ENCODE measurements around the gene SMIM8. TPM values are rescaled to one million over a fixed set of nuclear protein-coding genes. Genes with fewer than 3 reads are reported as not detected.

SMIM8 gene
- total RNA-seq, 1 donor from 2014 or later: 17.3 TPM

- DNase-seq (ENCODE audit: low spot score): peak; percentile 40
These were observed 68.9 kb downstream of the SMIM8 start for GRCh38 chr6:87391334-87391733.

Other genes with a start within 250 kb of the SMIM8 start
- 8.2 TPM for gene CGA, start 227.5 kb upstream of the SMIM8 start, total RNA-seq (ENCODE audit: insufficient read depth, low replicate concordance)
- 62.8 TPM for gene ZNF292, start 167.0 kb upstream of the SMIM8 start, total RNA-seq (ENCODE audit: insufficient read depth, low replicate concordance)
- 4.8 TPM for gene GJB7, start 6.7 kb downstream of the SMIM8 start, total RNA-seq (ENCODE audit: insufficient read depth, low replicate concordance)
- gene C6orf163, start 22.2 kb downstream of the SMIM8 start, total RNA-seq (ENCODE audit: insufficient read depth, low replicate concordance): 4.3 TPM
- 5.1 TPM for gene CFAP206, start 85.4 kb downstream of the SMIM8 start, total RNA-seq (ENCODE audit: insufficient read depth, low replicate concordance)
- gene SLC35A1, start 150.4 kb downstream of the SMIM8 start, total RNA-seq (ENCODE audit: insufficient read depth, low replicate concordance): 11.3 TPM